GM19455 (cell line): Measurements from ENCODE around the gene SPTB.

Source experiments
- ATAC-seq: cut with Tn5 transposase; IDR thresholded peaks from one replicate; pipeline ENCODE4 v1.9.1; 2021; ENCODE audit not compliant: unreplicated experiment

SPTB gene

DNA sequence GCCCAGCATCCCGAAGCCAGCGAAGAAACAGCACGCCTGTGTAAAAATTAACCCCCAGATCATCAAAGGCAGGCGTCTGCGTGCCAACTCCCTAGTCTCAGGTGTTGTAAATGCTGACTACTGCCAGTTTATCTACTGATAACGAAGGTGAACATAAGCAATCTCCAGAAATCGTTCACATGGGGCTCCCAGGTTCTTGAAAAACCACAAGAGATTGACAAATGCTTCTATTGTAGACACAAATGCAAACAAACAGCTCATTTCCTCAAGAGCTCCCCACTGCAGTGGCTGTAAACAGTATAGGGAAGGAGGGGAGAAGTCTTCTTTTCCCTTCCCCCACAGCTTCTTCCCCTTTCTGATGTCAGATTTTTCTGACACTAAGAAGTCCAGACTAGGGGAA, 180.8 kb downstream of the SPTB start:
- no peak for ATAC-seq

GRCh38 chr14:64696355-64696857, 183.3 kb downstream of the SPTB start:
- no peak for ATAC-seq
